Keratinocyte (primary cell): ENCODE data around the gene TRAF3. TPM values are rescaled to one million over a fixed set of nuclear protein-coding genes. Genes with fewer than 3 reads are reported as not detected.
"Not testable (repeated sequence)": the region's sequence is repeated elsewhere in the genome, so short reads cannot be mapped to it uniquely, and the experiment has no call there.

ENCODE experiments used
- DNase-seq: peaks from one replicate; pipeline ENCODE4 v3.0.0-alpha.2; 2011; ENCODE audit warnings: low read depth, missing footprints, low spot score
- FAIRE-seq: peaks from 2 replicates; lab custom pipeline; 2011; peaks lifted over from hg19 to GRCh38; lab: Jason Lieb, UNC
- H2AFZ ChIP-seq: 2 replicates; pipeline ENCODE4 v1.6.0; 2012; ENCODE audit warnings: low read length, control low read depth, inconsistent platforms; ENCODE audit not compliant: control insufficient read depth
- H3K27ac ChIP-seq: 2 replicates; pipeline ENCODE4 v1.5.1; 2011; ENCODE audit warnings: low read length; ENCODE audit not compliant: control insufficient read depth, insufficient read depth
- H3K27me3 ChIP-seq: 3 replicates; pipeline ENCODE4 v1.6.0; 2011; ENCODE audit warnings: low read length; ENCODE audit not compliant: control insufficient read depth, insufficient read depth; ENCODE audit errors: extremely low read depth
- H3K36me3 ChIP-seq, 2 experiments: 2 replicates in 1 of 2; 3 replicates in 1 of 2; pipeline ENCODE4 v1.5.1; 2011; ENCODE audit warnings: low read length in 2 of 2, mild to moderate bottlenecking in 1 of 2; ENCODE audit not compliant: control insufficient read depth in 2 of 2, insufficient read depth in 2 of 2; ENCODE audit errors: extremely low read depth in 1 of 2
- H3K4me1 ChIP-seq: 3 replicates; pipeline ENCODE4 v1.5.1; 2011; ENCODE audit warnings: low read length; ENCODE audit not compliant: control insufficient read depth, insufficient read depth; ENCODE audit errors: extremely low read depth
- H3K4me2 ChIP-seq: 3 replicates; pipeline ENCODE4 v1.6.0; 2011; ENCODE audit warnings: low read depth, low read length; ENCODE audit not compliant: control insufficient read depth, insufficient read depth; ENCODE audit errors: extremely low read depth
- H3K4me3 ChIP-seq, 3 experiments: fragments of 200-600 bp in 1 of 3; sonication (generic) in 1 of 3; 2 replicates in 2 of 3; 3 replicates in 1 of 3; pipeline ENCODE4 v1.5.1; 2011 to 2016; ENCODE audit warnings: low read length in 3 of 3, mild to moderate bottlenecking in 3 of 3, control low read depth in 2 of 3, inconsistent platforms in 1 of 3, low read depth in 1 of 3, mixed read lengths in 1 of 3, mixed run types in 1 of 3, moderate library complexity in 1 of 3; ENCODE audit not compliant: control insufficient read depth in 2 of 3, insufficient read depth in 2 of 3; ENCODE audit errors: extremely low read depth in 1 of 3
- H3K79me2 ChIP-seq: 2 replicates; pipeline ENCODE4 v1.6.0; 2012; ENCODE audit warnings: low read length; ENCODE audit not compliant: control insufficient read depth, insufficient read depth
- H3K9ac ChIP-seq: 3 replicates; pipeline ENCODE4 v1.6.0; 2011; ENCODE audit warnings: low read length; ENCODE audit not compliant: control insufficient read depth, insufficient read depth; ENCODE audit errors: extremely low read depth
- H3K9me1 ChIP-seq: 3 replicates; pipeline ENCODE4 v1.6.0; 2011; ENCODE audit warnings: low read length; ENCODE audit not compliant: control insufficient read depth, insufficient read depth; ENCODE audit errors: extremely low read depth
- H3K9me3 ChIP-seq: 2 replicates; pipeline ENCODE4 v1.5.1; 2012; ENCODE audit warnings: low read depth, low read length; ENCODE audit not compliant: control insufficient read depth
- H4K20me1 ChIP-seq: 3 replicates; pipeline ENCODE4 v1.6.0; 2011; ENCODE audit warnings: low read length; ENCODE audit not compliant: control insufficient read depth, insufficient read depth; ENCODE audit errors: extremely low read depth
- CTCF ChIP-seq, 3 experiments: IDR thresholded peaks in 1 of 3; conservative IDR thresholded peaks in 1 of 3; optimal IDR thresholded peaks in 1 of 3; 2 replicates in 2 of 3; 3 replicates in 1 of 3; pipeline versions ENCODE3 to v1.5.1; 2011; ENCODE audit warnings: low read length in 3 of 3, mild to moderate bottlenecking in 3 of 3, moderate library complexity in 2 of 3, control low read depth in 1 of 3, inconsistent platforms in 1 of 3; ENCODE audit not compliant: insufficient read depth in 2 of 3; ENCODE audit errors: extremely low read depth in 1 of 3
- EZH2 ChIP-seq: IDR thresholded peaks from one replicate; pipeline ENCODE4 v1.6.1; 2012; ENCODE audit warnings: inconsistent platforms, mild to moderate bottlenecking, low read length, moderate library complexity
- dilution Hi-C: fragments of 300-500 bp; cut with MboI; formaldehyde crosslinking; loops from one replicate; pipeline ENCODE4 v1.7.0; 2020; ENCODE audit warnings: low sequenced_read_pairs; ENCODE audit not compliant: extremely low pct_ligation_motif_present
- polyA plus RNA-seq, 5 experiments: library from polyadenylated mRNA; depleted of rRNA in 3 of 5; stranded (reverse) in 3 of 5; stranded (forward) in 1 of 5; unstranded in 1 of 5; fragments of >200 nt; gene quantifications; 1 replicate in 1 of 5; 2 replicates in 3 of 5; 3 replicates in 1 of 5; pipeline versions ENCODE4 v1.2.1 to v1.2.3, GENCODE V29; 2011 to 2012; ENCODE audit warnings: missing spikeins in 2 of 5, low read depth in 1 of 5, low replicate concordance in 1 of 5

TRAF3 gene
- polyA plus RNA-seq, 1 donor (not counting 4 experiments of a cell fraction or from before 2014, with no cell fraction given): 12.5 TPM

DNA sequence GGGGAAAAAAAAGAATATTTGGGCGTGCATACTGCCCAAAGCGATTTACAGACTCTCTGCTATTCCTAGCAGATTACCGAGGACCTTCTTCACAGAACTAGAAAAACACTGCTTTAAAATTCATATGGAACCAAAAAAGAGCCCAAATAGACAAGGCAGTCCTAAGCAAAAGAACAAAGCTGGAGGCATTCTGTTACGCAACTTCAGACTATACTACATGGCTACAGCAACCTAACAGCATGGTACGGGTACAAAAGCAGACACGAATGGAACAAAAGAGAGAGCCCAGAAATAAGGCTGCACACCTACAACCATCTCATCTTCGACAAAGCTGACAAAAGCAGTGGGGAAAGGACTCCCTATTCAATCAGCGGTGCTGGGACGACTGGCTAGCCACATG is 56.7 kb downstream of the TRAF3 start:
- no peaks in the 10 kb centered on the region for H3K36me3 ChIP-seq
- H3K4me1 ChIP-seq: peaks cover 2% of the 10 kb centered on the region
- H3K4me2 ChIP-seq: no peak overlapping the region
- H2AFZ ChIP-seq: no peak overlapping the region
- H3K9me3 ChIP-seq: no peaks in the 10 kb centered on the region
- dilution Hi-C loops: no loop called here
- H3K27ac ChIP-seq: no peak overlapping the region
- DNase-seq: no peak
- TF ChIP-seq EZH2 (no peak), CTCF (optimal IDR thresholded peaks at IDR 0.05 in 1 of 3, IDR thresholded peaks at IDR 0.05 in 1 of 3, conservative IDR thresholded peaks at IDR 0.05 in 1 of 3; ENCODE audit: extremely low read depth in 1 of 3, insufficient read depth in 2 of 3, low read length in 3 of 3) (no peak)
- no peak for FAIRE-seq
- peaks cover 3% of the 10 kb centered on the region for H3K9me1 ChIP-seq
- peaks cover 6% of the 10 kb centered on the region for H3K79me2 ChIP-seq
- peaks cover 4% of the 10 kb centered on the region for H4K20me1 ChIP-seq
- no peak overlapping the region for H3K4me3 ChIP-seq
- H3K9ac ChIP-seq: no peak overlapping the region
- H3K27me3 ChIP-seq: no peaks in the 10 kb centered on the region

DNA sequence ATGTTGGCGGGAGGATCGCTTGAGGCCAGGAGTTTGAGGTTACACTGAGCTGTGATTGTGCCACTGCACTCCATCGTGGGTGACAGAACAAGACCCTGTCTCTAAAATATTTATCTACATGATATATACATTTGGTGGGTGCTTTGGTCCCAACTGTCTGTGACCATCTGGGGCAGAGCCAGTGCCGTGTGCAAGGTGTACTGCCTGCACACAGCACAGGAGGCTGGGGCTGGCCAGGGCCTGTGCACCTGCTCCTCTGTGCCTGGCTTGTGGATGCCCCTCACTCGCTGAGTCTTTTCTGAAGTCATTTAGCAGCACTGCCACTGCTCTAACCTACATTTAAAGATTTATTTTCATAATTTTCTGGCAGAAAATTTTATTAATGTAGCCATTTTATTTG is 58.7 kb downstream of the TRAF3 start:
- DNase-seq (no peak), FAIRE-seq (no peak)
- Histone ChIP-seq H3K4me1 (peaks cover 2% of the 10 kb centered on the region), H3K36me3 (no peaks in the 10 kb centered on the region), H3K9ac (no peak overlapping the region), H3K4me2 (no peak overlapping the region), H3K4me3 (no peak overlapping the region), H2AFZ (no peak overlapping the region), H3K27me3 (no peaks in the 10 kb centered on the region), H3K9me3 (no peaks in the 10 kb centered on the region), H3K9me1 (peaks cover 3% of the 10 kb centered on the region), H4K20me1 (peaks cover 4% of the 10 kb centered on the region), H3K79me2 (peaks cover 2% of the 10 kb centered on the region), H3K27ac (no peak overlapping the region)
- dilution Hi-C loops: no loop called here
- no peak for TF ChIP-seq CTCF (optimal IDR thresholded peaks at IDR 0.05 in 1 of 3, IDR thresholded peaks at IDR 0.05 in 1 of 3, conservative IDR thresholded peaks at IDR 0.05 in 1 of 3; ENCODE audit: extremely low read depth in 1 of 3, insufficient read depth in 2 of 3, low read length in 3 of 3)
- no peak for TF ChIP-seq EZH2

DNA sequence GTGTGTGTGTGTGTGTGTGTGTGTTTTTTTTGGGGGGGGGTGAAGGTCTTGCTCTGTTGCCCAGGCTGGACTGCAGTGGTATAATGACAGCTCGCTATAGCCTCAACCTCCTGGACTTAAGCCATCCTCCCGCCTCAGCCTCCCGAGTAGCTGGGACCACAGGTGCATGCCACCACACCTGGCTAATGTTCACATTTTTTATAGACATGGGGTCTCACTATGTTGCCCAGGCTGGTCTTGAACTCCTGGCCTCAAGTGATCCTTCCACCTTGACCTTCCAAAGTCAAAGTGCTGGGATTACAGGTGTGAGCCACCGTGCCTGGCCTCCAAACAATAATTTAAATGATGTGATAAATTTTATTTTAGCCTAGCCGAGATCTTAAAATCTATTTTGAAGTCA is 59.9 kb downstream of the TRAF3 start:
- H3K9me3 ChIP-seq, H2AFZ ChIP-seq, H4K20me1 ChIP-seq, H3K79me2 ChIP-seq, dilution Hi-C loops, H3K4me3 ChIP-seq, H3K27me3 ChIP-seq, H3K4me1 ChIP-seq, DNase-seq, H3K9me1 ChIP-seq, FAIRE-seq, H3K9ac ChIP-seq, H3K4me2 ChIP-seq, H3K36me3 ChIP-seq, H3K27ac ChIP-seq: not testable (repeated sequence)
